Lung microvascular endothelial cell (primary cell): ENCODE results near the gene RNF149. TPM values are rescaled to one million over a fixed set of nuclear protein-coding genes. Genes with fewer than 3 reads are reported as not detected.
"Not testable (repeated sequence)": the region's sequence is repeated elsewhere in the genome, so short reads cannot be mapped to it uniquely, and the experiment has no call there.

Experiments used
- DNase-seq, 2 donors: peaks; one replicate each; pipeline versions ENCODE4 v3.0.0 to v3.0.0-alpha.2; 2010; ENCODE audit warnings: low read depth in 2 of 2
- total RNA-seq: library from RNA; depleted of rRNA; stranded (reverse); fragments of >200 nt; gene quantifications from 2 replicates; pipeline ENCODE4 v1.2.1, GENCODE V29; 2014

Gene RNF149
- total RNA-seq, 1 donor from 2014 or later = 34.3 TPM

GRCh38 chr2:101331202-101331601 is 22.7 kb upstream of the RNF149 start:
- DNase-seq = no peak

GRCh38 chr2:101330253-101330933 is 21.9 kb upstream of the RNF149 start:
- DNase-seq = peak; percentile 20 to 91

- no peak for DNase-seq
Observed at GRCh38 chr2:101329026-101329425, 20.5 kb upstream of the RNF149 start.

- DNase-seq = peak; percentile 33 to 89
Observed at GRCh38 chr2:101328474-101329007, 20.0 kb upstream of the RNF149 start.

GRCh38 chr2:101327863-101328394 is 19.4 kb upstream of the RNF149 start:
- DNase-seq = no peak

GRCh38 chr2:101325425-101325824 is 16.9 kb upstream of the RNF149 start:
- no peak for DNase-seq

GRCh38 chr2:101316568-101316967 is 8.1 kb upstream of the RNF149 start:
- DNase-seq = not testable (repeated sequence)

- no peak for DNase-seq
Observed at GRCh38 chr2:101311696-101312017, 3.2 kb upstream of the RNF149 start.

- DNase-seq = no peak
Observed at GRCh38 chr2:101310834-101311695, 2.6 kb upstream of the RNF149 start.

- DNase-seq = no peak
Observed at GRCh38 chr2:101310090-101310833, 1.8 kb upstream of the RNF149 start.

GRCh38 chr2:101307950-101308431 is 510 bp downstream of the RNF149 start:
- DNase-seq = peak; percentile 27 to 33

GRCh38 chr2:101307503-101307902 is 998 bp downstream of the RNF149 start:
- DNase-seq = peak in 1 of 2 donors; percentile 20

- DNase-seq = peak; percentile 20
Observed at GRCh38 chr2:101306410-101306809, 2.1 kb downstream of the RNF149 start.

- peak; percentile 14 to 77 for DNase-seq
Observed at GRCh38 chr2:101305492-101306078, 2.9 kb downstream of the RNF149 start.

GRCh38 chr2:101305035-101305434 is 3.5 kb downstream of the RNF149 start:
- DNase-seq = no peak

GRCh38 chr2:101303688-101304087 is 4.8 kb downstream of the RNF149 start:
- no peak for DNase-seq

GRCh38 chr2:101302016-101302415 is 6.5 kb downstream of the RNF149 start:
- DNase-seq = no peak

GRCh38 chr2:101300836-101301235 is 7.7 kb downstream of the RNF149 start:
- no peak for DNase-seq

- no peak for DNase-seq
Observed at GRCh38 chr2:101300164-101300563, 8.3 kb downstream of the RNF149 start.

GRCh38 chr2:101299604-101300003 is 8.9 kb downstream of the RNF149 start:
- no peak for DNase-seq

- no peak for DNase-seq
Observed at GRCh38 chr2:101297383-101297782, 11.1 kb downstream of the RNF149 start.
